Loucy (cell line): Measurements from ENCODE around the gene COL4A4.

Experiments
- H2AFZ ChIP-seq: fragments of 200-600 bp; sonication (generic); 2 replicates; pipeline ENCODE4 v1.6.0; 2016; ENCODE audit warnings: antibody characterized with exemption, mild to moderate bottlenecking, low read length, moderate library complexity
- H3F3A ChIP-seq: fragments of 200-600 bp; 2 replicates; pipeline ENCODE4 v1.6.0; 2016; ENCODE audit warnings: antibody characterized with exemption, low read depth, mild to moderate bottlenecking
- H3K27me3 ChIP-seq: fragments of 200-600 bp; sonication (generic); 2 replicates; pipeline ENCODE4 v1.6.1; 2014; ENCODE audit warnings: low read length, mild to moderate bottlenecking; ENCODE audit not compliant: insufficient read depth, poor library complexity, severe bottlenecking
- H3K36me3 ChIP-seq: fragments of 200-600 bp; sonication (generic); 2 replicates; pipeline ENCODE4 v1.6.1; 2016; ENCODE audit warnings: low read length; ENCODE audit not compliant: insufficient read depth
- H3K4me1 ChIP-seq: fragments of 200-600 bp; sonication (generic); 2 replicates; pipeline ENCODE4 v1.5.1; 2014; ENCODE audit warnings: low read length, mild to moderate bottlenecking; ENCODE audit not compliant: insufficient read depth, poor library complexity, severe bottlenecking
- H3K4me2 ChIP-seq: fragments of 200-600 bp; sonication (generic); 2 replicates; pipeline ENCODE4 v1.6.0; 2014; ENCODE audit warnings: antibody characterized with exemption, low read length, low read depth, mild to moderate bottlenecking; ENCODE audit not compliant: poor library complexity, severe bottlenecking
- H3K4me3 ChIP-seq: fragments of 200-600 bp; sonication (generic); 2 replicates; pipeline ENCODE4 v1.5.1; 2014; ENCODE audit warnings: low read length, mild to moderate bottlenecking, mixed read lengths; ENCODE audit not compliant: poor library complexity, severe bottlenecking
- H3K79me2 ChIP-seq: fragments of 200-600 bp; sonication (generic); 2 replicates; pipeline ENCODE4 v1.6.1; 2014; ENCODE audit warnings: low read length; ENCODE audit not compliant: insufficient read depth
- H3K9ac ChIP-seq: fragments of 200-600 bp; sonication (generic); 2 replicates; pipeline ENCODE4 v1.6.0; 2014; ENCODE audit warnings: mild to moderate bottlenecking, low read depth, low read length, moderate library complexity; ENCODE audit not compliant: poor library complexity, severe bottlenecking
- H3K9me2 ChIP-seq: fragments of 200-600 bp; sonication (generic); replicated peaks from 2 replicates; pipeline ENCODE4 v1.6.1; 2016; ENCODE audit warnings: low read depth, low read length, mixed read lengths
- H3K9me3 ChIP-seq: fragments of 200-600 bp; sonication (generic); 2 replicates; pipeline ENCODE4 v1.6.1; 2014; ENCODE audit warnings: mild to moderate bottlenecking, antibody characterized with exemption, low read length, low read depth; ENCODE audit not compliant: insufficient read depth
- H4K20me1 ChIP-seq: fragments of 200-600 bp; sonication (generic); 2 replicates; pipeline ENCODE4 v1.6.0; 2014; ENCODE audit warnings: antibody characterized with exemption, low read length, mild to moderate bottlenecking; ENCODE audit not compliant: insufficient read depth, poor library complexity, severe bottlenecking
- EZH2phosphoT487 ChIP-seq: fragments of 200-600 bp; IDR thresholded peaks from 2 replicates; pipeline ENCODE4 v1.6.1; 2018; ENCODE audit warnings: antibody characterized with exemption, mild to moderate bottlenecking, moderate library complexity, borderline replicate concordance
- TF ChIP-seq, protein P1 (sequence below): fragments of 200-600 bp; sonication (generic); conservative IDR thresholded peaks from 2 replicates; pipeline ENCODE4 v1.5.1; 2014; ENCODE audit warnings: mild to moderate bottlenecking, antibody characterized with exemption, low read length

The COL4A4 gene

GRCh38 chr2:227010433-227010832 is 153.6 kb downstream of the COL4A4 start:
- H2AFZ ChIP-seq = no peak overlapping the region
- no peaks in the 10 kb centered on the region for H3K9me3 ChIP-seq
- H3K79me2 ChIP-seq = no peaks in the 10 kb centered on the region
- H3K27me3 ChIP-seq = no peaks in the 10 kb centered on the region
- no peaks in the 10 kb centered on the region for H3K36me3 ChIP-seq
- H3K4me3 ChIP-seq = no peak overlapping the region
- no peak overlapping the region for H3K4me2 ChIP-seq
- no peaks in the 10 kb centered on the region for H3K4me1 ChIP-seq
- H3K9me2 ChIP-seq = no peaks in the 10 kb centered on the region
- no peaks in the 10 kb centered on the region for H4K20me1 ChIP-seq
- H3F3A ChIP-seq = no peaks in the 10 kb centered on the region
- no peak overlapping the region for H3K9ac ChIP-seq
- TF ChIP-seq, protein P1, sequence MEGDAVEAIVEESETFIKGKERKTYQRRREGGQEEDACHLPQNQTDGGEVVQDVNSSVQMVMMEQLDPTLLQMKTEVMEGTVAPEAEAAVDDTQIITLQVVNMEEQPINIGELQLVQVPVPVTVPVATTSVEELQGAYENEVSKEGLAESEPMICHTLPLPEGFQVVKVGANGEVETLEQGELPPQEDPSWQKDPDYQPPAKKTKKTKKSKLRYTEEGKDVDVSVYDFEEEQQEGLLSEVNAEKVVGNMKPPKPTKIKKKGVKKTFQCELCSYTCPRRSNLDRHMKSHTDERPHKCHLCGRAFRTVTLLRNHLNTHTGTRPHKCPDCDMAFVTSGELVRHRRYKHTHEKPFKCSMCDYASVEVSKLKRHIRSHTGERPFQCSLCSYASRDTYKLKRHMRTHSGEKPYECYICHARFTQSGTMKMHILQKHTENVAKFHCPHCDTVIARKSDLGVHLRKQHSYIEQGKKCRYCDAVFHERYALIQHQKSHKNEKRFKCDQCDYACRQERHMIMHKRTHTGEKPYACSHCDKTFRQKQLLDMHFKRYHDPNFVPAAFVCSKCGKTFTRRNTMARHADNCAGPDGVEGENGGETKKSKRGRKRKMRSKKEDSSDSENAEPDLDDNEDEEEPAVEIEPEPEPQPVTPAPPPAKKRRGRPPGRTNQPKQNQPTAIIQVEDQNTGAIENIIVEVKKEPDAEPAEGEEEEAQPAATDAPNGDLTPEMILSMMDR = no peak
- no peak for TF ChIP-seq EZH2phosphoT487

- H3K4me3 ChIP-seq = no peak overlapping the region
- no peak overlapping the region for H2AFZ ChIP-seq
- no peaks in the 10 kb centered on the region for H3K9me3 ChIP-seq
- H3F3A ChIP-seq = no peaks in the 10 kb centered on the region
- H4K20me1 ChIP-seq = no peaks in the 10 kb centered on the region
- H3K4me1 ChIP-seq = no peaks in the 10 kb centered on the region
- H3K9ac ChIP-seq = no peak overlapping the region
- H3K9me2 ChIP-seq = no peaks in the 10 kb centered on the region
- H3K36me3 ChIP-seq = no peaks in the 10 kb centered on the region
- H3K79me2 ChIP-seq = no peaks in the 10 kb centered on the region
- no peak overlapping the region for H3K4me2 ChIP-seq
- TF ChIP-seq, protein P1 = no peak
- TF ChIP-seq EZH2phosphoT487 = no peak
- H3K27me3 ChIP-seq = no peaks in the 10 kb centered on the region
Observed at GRCh38 chr2:227007940-227008339, 156.1 kb downstream of the COL4A4 start.

DNA sequence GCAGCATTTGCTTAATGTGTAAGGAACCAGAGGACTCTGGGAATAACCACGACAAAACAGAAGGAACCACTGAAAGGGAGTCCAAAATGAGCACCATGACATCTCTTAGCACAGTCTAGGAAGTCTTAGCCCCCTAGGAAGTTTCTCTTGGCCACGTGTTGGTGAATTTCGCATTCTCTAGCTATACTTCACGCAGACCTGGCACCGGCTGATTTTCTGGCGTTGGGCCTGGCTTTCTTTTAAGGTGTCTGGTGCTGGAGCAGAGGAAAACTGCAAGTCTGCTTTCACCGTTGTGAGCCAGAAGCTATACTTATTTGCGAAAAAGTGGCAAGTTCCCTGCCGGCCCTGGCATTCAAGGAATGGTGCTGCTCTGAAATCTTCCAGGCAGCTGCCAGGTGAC is 156.9 kb downstream of the COL4A4 start:
- Histone ChIP-seq H3K4me3 (no peak overlapping the region), H3K9me2 (no peaks in the 10 kb centered on the region), H3K4me1 (no peaks in the 10 kb centered on the region), H3F3A (no peaks in the 10 kb centered on the region), H4K20me1 (no peaks in the 10 kb centered on the region), H3K36me3 (no peaks in the 10 kb centered on the region), H3K9me3 (no peaks in the 10 kb centered on the region), H3K79me2 (no peaks in the 10 kb centered on the region), H3K9ac (no peak overlapping the region), H3K27me3 (no peaks in the 10 kb centered on the region), H2AFZ (no peak overlapping the region), H3K4me2 (no peak overlapping the region)
- TF ChIP-seq, protein P1 = no peak
- no peak for TF ChIP-seq EZH2phosphoT487
